LNCaP clone FGC (cell line): Measurements from ENCODE around the gene GNAT1.

Experiments used
- DNase-seq: peaks from one replicate; pipeline ENCODE4 v3.0.0-alpha.2; 2011; ENCODE audit warnings: low read depth
- H3K4me3 ChIP-seq: 2 replicates; pipeline ENCODE4 v1.5.1; 2011; ENCODE audit warnings: mild to moderate bottlenecking, low read depth, low read length, control low read depth
- CTCF ChIP-seq: IDR thresholded peaks from 2 replicates; pipeline ENCODE4 v1.5.1; 2012; ENCODE audit warnings: mild to moderate bottlenecking; ENCODE audit not compliant: control insufficient read depth, insufficient read depth; ENCODE audit errors: extremely low read depth

The GNAT1 gene

DNA sequence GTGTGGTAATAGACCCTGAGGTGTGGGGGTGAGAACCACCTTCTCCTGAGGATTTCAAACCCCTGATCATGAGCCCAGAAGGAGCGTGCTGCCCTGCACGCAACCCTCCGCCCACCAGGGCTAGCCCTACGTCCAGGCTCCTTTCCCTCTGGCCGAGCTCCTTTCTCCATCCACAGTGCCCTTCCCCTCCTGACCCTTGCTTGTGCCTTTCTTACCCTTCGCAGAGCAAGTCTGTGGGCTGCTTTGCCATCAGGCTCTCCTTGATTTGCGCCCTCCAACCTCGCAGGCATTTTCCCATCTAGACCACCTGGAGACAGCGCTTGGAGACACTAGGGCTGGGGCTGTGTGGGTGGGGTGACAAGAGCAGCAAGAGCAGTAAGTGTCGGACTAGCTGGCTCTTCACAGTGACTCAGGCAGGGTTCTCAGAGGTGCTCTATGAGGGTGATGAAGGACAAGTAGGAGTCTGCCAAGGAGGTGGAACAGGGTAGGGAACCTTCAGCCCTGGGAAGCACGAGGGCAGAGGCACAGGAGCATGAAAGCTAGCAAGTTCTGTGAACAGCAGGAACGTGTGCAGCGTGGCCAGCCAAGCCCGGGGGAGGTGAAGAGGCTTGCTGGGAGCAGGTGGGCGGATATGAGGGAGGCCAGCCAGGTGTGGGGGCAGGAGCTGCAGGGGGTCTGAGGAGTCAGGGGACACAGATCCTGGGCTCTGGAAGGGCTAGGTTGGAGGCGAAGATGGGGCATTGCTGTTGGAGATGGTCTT is 11.1 kb downstream of the GNAT1 start:
- no peak for TF ChIP-seq CTCF
- no peak overlapping the region for H3K4me3 ChIP-seq
- DNase-seq: no peak

DNA sequence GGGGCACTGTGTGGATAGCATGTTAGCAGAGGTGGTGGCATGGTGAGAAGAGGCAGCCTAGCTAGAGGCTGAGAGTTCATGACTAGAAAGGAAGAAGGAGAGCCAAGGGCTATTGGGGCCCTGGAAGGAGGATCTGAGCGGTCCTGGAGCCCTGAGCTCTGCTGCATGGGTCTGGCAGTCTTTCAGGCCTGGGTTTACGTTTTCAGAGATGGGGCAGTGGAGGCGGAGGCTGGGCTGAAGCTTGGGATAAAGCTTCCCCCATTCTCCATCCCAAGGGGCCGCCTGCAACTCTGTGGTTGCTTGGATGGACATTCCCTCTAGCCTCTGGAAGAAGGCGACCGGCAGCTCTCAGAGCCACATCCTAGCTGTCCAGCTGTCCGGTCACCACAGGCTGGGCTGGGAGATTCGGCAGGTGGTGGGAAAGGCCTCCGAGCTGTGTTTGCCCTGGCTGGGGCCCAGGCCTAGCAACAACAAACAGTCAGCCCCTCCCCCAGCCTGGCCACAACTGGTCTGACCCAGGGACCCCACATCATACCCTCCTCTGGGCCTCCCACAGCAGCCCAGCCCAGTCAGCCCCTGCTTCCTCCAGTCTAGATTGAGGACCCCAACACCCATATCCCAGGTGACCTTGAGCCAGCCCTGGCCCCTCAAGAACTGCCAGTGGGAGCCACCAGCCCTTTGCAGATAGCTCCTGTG is 11.9 kb downstream of the GNAT1 start:
- no peak for TF ChIP-seq CTCF
- no peak overlapping the region for H3K4me3 ChIP-seq
- DNase-seq: no peak

DNA sequence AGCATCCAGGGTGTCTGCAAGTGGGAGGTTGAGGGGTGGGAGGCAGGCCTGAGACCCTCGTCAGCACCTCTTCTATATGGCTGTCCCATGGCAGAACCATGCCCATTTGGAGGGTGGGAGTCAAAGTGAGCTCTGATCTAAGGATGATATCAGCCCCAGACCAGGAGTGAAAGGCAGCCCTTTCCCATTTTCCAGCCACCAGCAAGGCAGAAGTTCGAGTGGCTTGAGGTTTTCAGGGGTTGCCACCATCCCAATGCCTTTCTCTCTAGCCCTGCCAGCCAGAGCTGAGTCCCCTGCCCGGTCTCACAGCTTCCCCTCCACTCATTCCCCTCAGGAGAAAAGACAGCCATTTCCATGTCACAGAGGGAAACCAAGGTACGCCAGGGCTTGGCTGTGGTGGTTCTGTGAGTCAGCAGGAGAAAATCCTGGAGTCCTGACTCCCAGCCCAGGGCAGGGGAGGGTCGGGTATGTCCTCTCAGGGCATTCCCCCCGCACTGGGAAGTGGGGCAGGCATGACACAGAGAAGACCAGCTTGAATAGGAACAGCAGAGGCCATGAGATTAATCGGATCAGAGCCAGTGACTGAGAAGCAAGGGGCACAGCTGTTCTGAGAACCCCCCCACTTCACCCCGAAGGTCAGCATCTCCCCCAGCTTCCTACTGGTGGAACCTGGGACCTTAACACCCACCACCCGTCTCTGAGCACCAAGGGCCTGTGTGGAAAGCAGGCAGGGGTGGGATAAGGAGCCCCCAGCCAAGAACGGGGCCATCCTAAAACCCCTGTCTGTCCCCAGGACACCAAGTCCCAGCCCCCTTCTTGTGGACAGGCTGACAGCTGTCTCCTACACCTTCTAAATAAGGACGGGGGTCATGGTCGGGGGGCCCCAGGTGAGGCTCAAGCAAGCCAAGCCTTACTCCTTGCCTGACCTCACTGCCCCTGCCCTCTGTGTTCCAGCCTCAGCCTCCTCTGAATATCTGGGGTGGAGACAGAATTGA is 12.7 kb downstream of the GNAT1 start:
- DNase-seq: no peak
- no peak overlapping the region for H3K4me3 ChIP-seq
- TF ChIP-seq CTCF: no peak

GRCh38 chr3:50204804-50205412 is 13.5 kb downstream of the GNAT1 start, which contains the start of gene SLC38A3:
Gene SLC38A3, plus strand, starts transcription at chr3:50205271. Its CDS starts 8,929 bp downstream, at chr3:50214200.
- no peak for DNase-seq
- no peak for TF ChIP-seq CTCF
- no peak within 1 kb of the TSS for H3K4me3 ChIP-seq

DNA sequence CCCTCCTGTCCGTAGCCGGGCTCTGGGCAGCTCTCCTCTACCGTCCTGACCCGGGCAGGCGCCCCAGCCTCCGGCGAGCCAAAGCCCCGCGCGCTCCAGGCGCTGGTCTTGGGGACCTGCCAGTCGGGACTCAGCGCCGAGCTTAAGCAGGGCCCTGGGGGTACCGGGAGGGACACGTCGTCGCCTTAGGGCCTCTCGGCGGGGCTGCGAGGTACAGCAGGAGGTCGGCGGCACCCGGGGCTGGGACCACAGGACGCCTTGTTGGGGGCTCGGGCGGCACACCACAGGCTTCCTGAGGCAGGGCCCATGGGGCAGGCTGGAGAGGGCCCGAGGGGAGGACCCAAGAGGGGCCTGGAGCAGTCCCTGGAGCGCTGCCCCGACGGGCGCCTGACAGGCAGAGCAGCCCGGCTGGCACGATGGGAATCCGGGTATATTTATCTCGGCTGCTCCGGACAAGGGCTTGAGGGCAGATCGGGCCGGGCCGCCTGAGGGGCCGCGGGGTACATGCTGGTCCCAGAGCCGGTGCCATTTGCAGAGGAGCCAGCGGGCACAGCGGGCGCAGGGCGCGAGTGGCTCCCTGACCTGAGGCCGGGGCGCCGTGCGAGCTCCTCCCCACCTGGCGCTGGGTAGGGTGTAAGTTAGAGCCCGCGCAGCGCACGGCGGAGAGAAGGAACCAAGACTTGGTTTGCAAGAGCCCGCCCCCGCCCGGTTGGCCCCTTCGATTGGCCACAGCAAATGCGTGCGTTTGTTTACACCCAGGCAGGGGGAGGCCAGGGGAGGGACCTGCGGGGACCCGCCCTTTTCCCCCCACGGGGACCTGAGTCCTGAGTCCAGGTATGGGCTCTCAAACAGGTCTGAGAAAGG is 14.2 kb downstream of the GNAT1 start:
- no peak overlapping the region for H3K4me3 ChIP-seq
- TF ChIP-seq CTCF: no peak
- DNase-seq: no peak
